Skeletal muscle tissue (tissue), 5 donors: ENCODE results near the gene MTO1. TPM values are rescaled to one million over a fixed set of nuclear protein-coding genes. Genes with fewer than 3 reads are reported as not detected.
"Not testable (repeated sequence)": the region's sequence is repeated elsewhere in the genome, so short reads cannot be mapped to it uniquely, and the experiment has no call there.

Experiments used
- H3K27ac ChIP-seq: one replicate; pipeline ENCODE4 v1.7.0; 2013; ENCODE audit warnings: mild to moderate bottlenecking, low read depth, low read length, inconsistent platforms
- H3K27me3 ChIP-seq, 3 donors: one replicate each; pipeline ENCODE4 v1.7.0; 2013; ENCODE audit warnings: low read length in 3 of 3; ENCODE audit not compliant: control insufficient read depth in 3 of 3, insufficient read depth in 3 of 3
- H3K36me3 ChIP-seq, 3 donors: one replicate each; pipeline ENCODE4 v1.7.0; 2013; ENCODE audit warnings: low read length in 3 of 3; ENCODE audit not compliant: control insufficient read depth in 3 of 3, insufficient read depth in 3 of 3
- H3K4me1 ChIP-seq, 3 donors: one replicate each; pipeline ENCODE4 v1.7.0; 2013; ENCODE audit warnings: low read length in 3 of 3, mild to moderate bottlenecking in 3 of 3; ENCODE audit not compliant: control insufficient read depth in 3 of 3, insufficient read depth in 3 of 3
- H3K4me3 ChIP-seq, 3 donors: one replicate each; pipeline ENCODE4 v1.7.0; 2013; ENCODE audit warnings: low read length in 3 of 3
- H3K9ac ChIP-seq, 3 donors: one replicate each; pipeline ENCODE4 v1.7.0; 2013; ENCODE audit warnings: low read length in 3 of 3, mild to moderate bottlenecking in 3 of 3, moderate library complexity in 2 of 3, low read depth in 1 of 3
- H3K9me3 ChIP-seq, 3 donors: one replicate each; pipeline ENCODE4 v1.7.0; 2013; ENCODE audit warnings: low read length in 3 of 3; ENCODE audit not compliant: control insufficient read depth in 3 of 3
- small RNA-seq: library from RNA; depleted of rRNA; stranded (forward); fragments of <200 nt; gene quantifications from one replicate; pipeline ENCODE3, GENCODE V24; 2014
- total RNA-seq: library from RNA; depleted of rRNA; stranded (reverse); fragments of >200 nt; gene quantifications from one replicate; pipeline ENCODE4 v1.2.3, GENCODE V29; 2014
- donor health status: Osteomylitis.

MTO1 gene
- total RNA-seq, 1 donor from 2014 or later, result 25.6 TPM

DNA sequence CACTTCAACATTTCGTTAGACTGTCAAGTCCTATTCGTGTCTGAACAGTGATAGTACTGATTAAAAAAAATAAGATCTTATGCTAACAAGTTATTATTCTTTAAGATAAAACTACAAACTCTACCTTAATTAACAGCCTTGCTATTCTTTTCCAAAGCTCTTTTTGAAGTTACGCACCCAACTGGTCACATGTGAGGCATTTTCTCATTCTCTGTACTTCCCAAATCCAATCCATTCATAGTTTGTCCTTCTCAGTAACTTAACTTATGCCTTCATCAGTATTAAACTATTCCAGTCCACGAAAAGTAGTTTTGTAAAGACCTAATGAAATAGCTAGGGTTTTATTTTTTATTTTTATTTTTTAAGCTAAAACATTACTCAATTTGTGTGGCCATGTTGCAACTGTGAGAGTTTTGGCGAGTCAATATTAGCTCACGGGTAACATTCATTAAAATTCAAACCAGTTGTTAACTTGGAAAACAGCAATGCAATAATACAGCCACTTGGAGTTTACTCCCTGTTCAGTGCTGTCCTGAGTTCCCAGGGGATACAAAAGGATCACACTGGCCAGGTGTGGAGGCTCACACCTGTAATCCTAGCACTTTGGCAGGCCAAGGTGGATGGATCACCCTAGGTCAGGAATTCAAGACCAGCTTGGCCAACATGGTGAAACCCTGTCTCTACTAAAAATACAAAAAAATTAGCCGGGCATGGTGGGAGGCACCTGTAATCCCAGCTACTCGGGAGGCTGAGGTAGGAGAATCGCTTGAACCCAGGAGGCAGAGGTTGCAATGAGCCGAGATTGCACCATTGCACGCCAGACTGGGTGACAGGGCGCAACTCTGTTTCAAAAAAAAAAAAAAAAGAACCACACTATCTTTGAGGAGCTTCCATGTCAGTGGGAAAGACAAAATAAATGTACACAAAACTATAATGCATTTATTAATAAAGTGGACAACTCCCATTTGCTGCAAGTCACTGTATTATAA, 87.2 kb downstream of the MTO1 start:
- Histone ChIP-seq H3K27ac (no peak overlapping the region), H3K9me3 (no peaks in the 10 kb centered on the region), H3K4me3 (no peak overlapping the region), H3K27me3 (no peaks in the 10 kb centered on the region), H3K4me1 (no peaks in the 10 kb centered on the region), H3K9ac (no peak overlapping the region), H3K36me3 (no peaks in the 10 kb centered on the region)

DNA sequence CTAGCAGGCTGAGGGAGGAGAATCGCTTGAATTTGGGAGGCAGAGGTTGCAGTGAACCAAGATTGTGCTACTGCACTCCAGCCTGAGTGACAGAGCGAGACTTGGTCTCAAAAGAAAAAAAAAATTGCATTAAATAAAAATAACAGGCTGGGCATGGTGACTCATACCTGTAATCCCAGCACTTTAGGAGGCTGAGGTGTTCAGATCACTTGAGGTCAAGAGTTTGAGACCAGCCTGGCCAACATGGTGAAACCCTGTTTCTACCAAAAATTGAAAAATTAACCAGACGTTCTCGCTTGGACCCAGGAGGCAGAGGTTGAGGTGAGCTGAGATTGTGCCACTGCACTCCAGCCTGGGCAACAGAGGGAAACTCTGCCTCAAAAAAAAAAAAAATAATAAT, 89.6 kb downstream of the MTO1 start:
- not testable (repeated sequence) for H3K27me3 ChIP-seq, H3K4me1 ChIP-seq, H3K4me3 ChIP-seq, H3K9me3 ChIP-seq, H3K36me3 ChIP-seq, H3K27ac ChIP-seq, H3K9ac ChIP-seq

DNA sequence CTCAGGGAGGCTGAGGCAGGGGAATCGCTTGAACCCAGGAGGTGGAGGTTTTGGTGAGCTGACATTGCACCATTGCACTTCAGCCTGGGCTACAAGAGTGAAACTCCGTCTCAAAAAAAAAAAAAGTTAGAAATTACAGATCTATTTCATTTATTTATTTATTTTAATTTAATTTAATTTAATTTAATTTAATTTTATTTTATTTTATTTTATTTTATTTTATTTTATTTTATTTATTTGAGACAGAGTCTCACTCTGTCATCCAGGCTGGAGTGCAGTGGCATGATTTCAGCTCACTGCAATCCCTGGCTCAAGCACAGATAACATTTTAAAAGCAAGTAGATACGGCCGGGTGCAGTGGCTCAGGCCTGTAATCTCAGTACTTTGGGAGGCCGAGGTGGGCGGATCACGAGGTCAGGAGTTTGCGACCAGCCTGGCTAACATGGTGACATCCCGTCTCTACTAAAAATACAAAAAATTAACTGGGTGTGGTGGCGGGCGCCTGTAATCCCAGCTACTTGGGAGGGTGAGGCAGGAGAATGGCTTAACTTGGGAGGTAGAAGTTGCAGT, 93.9 kb downstream of the MTO1 start:
- H3K9me3 ChIP-seq, H3K27me3 ChIP-seq, H3K9ac ChIP-seq, H3K4me3 ChIP-seq, H3K4me1 ChIP-seq, H3K36me3 ChIP-seq, H3K27ac ChIP-seq: not testable (repeated sequence)

DNA sequence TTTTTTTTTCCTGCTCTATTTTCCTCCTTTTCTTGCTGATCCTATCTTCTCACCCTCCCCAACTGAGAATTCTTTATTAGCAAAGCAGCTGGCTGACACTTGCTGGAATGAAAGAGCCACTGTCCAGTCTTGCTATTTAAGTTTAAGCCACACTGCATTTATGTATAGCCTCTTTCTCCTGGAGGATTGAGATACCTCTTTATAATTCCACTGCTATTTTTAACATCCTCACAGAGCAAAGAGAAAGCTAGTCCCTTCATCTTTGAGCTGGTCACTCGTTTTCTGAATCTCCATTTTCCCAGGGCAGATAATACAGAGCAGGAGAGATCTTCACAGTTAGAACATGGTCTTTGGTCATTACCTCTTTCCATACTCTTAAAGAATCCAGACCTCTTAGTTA, 95.3 kb downstream of the MTO1 start:
- no peaks in the 10 kb centered on the region for H3K4me1 ChIP-seq
- H3K9ac ChIP-seq, result no peak overlapping the region
- H3K9me3 ChIP-seq, result no peaks in the 10 kb centered on the region
- H3K4me3 ChIP-seq, result no peak overlapping the region
- no peak overlapping the region for H3K27ac ChIP-seq
- peaks cover 0 to 5% (median 0%) of the 10 kb centered on the region in 3 donors for H3K27me3 ChIP-seq
- H3K36me3 ChIP-seq, result no peaks in the 10 kb centered on the region

Small RNA genes within 50 kb of the gene (small RNA-seq; reads per million reads assigned to genes)
- gene AL603910.2, result not detected
- gene RN7SL827P, result not detected
- not detected for gene RNU6-975P

Other genes starting within 250 kb of the MTO1 start
- not detected for gene KHDC1L, start 236.2 kb upstream of the MTO1 start, total RNA-seq
- gene KHDC1, start 198.5 kb upstream of the MTO1 start, total RNA-seq, result 2.6 TPM
- not detected for gene DPPA5, start 107.5 kb upstream of the MTO1 start, total RNA-seq
- not detected for gene KHDC3L, start 99.1 kb upstream of the MTO1 start, total RNA-seq
- gene OOEP, start 91.8 kb upstream of the MTO1 start, total RNA-seq, result not detected
- gene DDX43, start 66.9 kb upstream of the MTO1 start, total RNA-seq, result not detected
- gene CGAS, start 9.4 kb upstream of the MTO1 start, total RNA-seq, result 7.3 TPM
- gene EEF1A1, start 59.3 kb downstream of the MTO1 start, total RNA-seq, result 25,587 TPM
- gene SLC17A5, start 192.3 kb downstream of the MTO1 start, total RNA-seq, result 20.9 TPM
- 19.3 TPM for gene CD109, start 234.5 kb downstream of the MTO1 start, total RNA-seq